Activated naive CD4-positive, alpha-beta T cell treated with Interleukin-2 at 50 U/mL for 16 hours (primary cell): ENCODE data around the gene LRRC27.

Source experiments
- DNase-seq: peaks from one replicate; pipeline ENCODE4 v3.0.0-alpha.2; 2020

The LRRC27 gene

DNA sequence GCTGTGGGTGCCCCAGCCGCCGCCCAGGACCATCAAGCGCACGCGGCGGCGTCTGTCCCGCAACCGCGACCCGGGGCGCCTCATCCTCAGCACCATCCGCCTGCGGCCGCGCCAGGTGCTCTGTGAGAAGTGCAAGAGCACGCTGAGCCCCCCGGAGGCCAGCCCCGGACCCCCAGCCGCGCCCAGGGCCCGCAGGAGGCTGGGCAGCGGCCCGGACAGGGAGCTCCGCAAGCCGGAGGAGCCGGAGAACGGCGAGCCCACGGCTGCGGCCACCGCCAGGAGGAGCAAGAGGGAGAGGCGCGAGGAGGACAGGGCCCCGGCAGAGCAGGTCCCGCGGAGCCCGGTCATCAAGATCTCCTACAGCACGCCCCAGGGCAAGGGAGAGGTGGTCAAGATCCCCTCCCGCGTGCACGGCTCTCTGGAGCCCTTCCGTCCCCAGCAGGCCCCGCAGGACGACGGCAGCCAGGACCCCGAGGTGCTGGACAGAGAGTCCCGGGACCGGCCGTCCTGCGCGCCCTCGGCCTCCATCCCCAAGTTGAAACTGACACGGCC, 73.0 kb downstream of the LRRC27 start:
- no peak for DNase-seq

GRCh38 chr10:132405463-132405991, 73.5 kb downstream of the LRRC27 start:
- no peak for DNase-seq

DNA sequence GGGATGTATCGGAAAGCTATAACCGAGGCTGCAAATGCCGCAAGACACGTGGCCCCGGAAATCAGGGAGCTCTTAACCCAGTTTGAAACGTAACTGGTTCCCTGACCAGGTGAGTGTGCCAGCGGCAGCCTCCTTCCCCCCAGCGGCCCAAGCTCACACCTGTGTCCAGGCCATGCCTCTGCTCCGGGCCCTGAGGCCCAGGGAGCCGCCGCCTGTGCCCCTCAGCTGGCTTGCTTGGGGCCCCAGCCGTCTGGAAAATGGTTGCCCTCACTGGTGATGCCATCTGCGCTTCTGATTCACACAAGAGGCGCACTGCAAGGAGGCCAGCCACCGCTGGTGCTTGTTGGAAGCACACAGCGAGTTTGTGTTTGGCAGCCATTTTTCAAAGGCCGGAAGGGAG, 74.2 kb downstream of the LRRC27 start:
- no peak for DNase-seq

DNA sequence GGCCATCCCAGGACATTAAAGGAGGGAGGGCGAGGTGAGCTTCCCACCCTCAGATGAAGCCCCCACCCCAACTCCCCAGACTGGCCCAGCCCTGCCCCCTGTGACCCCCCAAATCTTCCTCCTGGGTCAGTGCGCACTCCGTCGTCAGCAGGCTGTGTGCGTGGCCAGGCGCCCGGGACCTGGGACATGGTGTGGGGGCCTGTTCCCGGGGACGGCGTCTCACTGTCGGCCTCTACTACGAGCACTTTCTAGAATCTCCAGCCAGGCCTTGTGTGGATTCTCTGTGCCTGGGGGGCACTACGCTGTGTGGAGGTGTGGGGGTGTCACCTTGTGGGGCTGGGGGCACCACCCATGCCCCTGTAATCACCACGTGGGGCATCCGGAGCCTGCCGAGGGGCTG, 74.8 kb downstream of the LRRC27 start:
- no peak for DNase-seq

- DNase-seq: no peak
These were observed 75.3 kb downstream of the LRRC27 start for GRCh38 chr10:132407243-132407746.

- no peak for DNase-seq
These were observed 75.9 kb downstream of the LRRC27 start for GRCh38 chr10:132407846-132408278.

GRCh38 chr10:132408367-132408781, 76.4 kb downstream of the LRRC27 start:
- no peak for DNase-seq

GRCh38 chr10:132408823-132409666, 77.1 kb downstream of the LRRC27 start:
- no peak for DNase-seq

DNA sequence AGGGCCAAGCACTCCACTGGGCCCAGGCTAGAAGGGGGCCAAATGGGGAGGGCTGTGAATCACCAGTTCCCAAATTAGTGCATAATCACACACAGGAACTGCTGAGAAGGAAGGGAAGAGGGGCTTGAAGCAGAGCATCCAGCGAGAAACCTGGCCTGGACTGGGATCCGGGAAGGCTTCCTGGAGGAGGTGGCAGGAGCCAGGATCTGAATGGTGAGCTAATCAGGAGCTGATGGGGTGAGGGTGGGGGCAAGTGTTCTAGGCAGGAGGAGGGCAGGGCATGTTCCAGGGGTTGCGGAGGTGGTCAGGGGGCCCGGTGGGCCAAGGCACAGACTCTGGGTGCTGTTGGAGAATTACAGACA, 77.7 kb downstream of the LRRC27 start:
- DNase-seq: no peak

- DNase-seq: no peak
These were observed 78.2 kb downstream of the LRRC27 start for GRCh38 chr10:132410056-132410778.

DNA sequence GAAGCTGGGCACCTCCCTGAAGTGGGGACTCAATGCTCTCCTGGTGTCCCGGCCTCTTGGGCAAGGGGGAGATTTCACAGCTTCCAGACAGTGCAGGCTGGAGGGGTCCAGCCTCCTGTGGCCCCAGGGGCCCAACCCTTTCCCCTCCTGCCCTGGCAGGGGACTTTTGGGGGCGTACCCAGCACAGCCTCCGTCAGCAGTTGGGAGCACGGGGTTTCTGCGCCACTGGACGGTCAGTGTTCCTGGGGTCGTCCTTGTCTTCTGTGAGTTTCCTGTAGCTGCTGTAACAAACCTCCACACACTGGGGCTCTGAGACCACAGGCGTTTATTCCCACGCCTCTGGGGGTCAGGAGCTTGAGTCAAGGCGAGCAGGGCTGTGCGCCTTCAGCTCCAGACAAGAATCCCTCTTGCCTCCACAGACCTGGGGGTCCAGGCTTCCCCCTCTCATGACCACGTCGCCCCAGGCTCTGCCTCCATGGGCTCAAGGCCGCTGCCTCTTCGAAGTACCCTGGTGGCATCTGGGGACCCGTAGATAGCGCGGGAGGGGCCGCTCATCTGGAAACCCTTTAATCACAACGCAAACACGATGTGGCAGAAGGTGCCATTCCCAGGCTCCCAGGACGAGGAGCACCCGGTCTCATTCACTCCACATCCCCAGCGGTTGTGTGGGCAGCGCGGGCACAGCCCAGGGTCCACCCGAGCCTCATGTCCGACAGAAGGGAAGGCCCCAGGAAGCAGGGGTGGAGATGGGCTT, 79.0 kb downstream of the LRRC27 start:
- DNase-seq: no peak

- DNase-seq: no peak
These were observed 79.7 kb downstream of the LRRC27 start for GRCh38 chr10:132411561-132412253.

- DNase-seq: no peak
These were observed 80.6 kb downstream of the LRRC27 start for GRCh38 chr10:132412316-132413192.

GRCh38 chr10:132413226-132414205, 81.5 kb downstream of the LRRC27 start:
- DNase-seq: no peak

DNA sequence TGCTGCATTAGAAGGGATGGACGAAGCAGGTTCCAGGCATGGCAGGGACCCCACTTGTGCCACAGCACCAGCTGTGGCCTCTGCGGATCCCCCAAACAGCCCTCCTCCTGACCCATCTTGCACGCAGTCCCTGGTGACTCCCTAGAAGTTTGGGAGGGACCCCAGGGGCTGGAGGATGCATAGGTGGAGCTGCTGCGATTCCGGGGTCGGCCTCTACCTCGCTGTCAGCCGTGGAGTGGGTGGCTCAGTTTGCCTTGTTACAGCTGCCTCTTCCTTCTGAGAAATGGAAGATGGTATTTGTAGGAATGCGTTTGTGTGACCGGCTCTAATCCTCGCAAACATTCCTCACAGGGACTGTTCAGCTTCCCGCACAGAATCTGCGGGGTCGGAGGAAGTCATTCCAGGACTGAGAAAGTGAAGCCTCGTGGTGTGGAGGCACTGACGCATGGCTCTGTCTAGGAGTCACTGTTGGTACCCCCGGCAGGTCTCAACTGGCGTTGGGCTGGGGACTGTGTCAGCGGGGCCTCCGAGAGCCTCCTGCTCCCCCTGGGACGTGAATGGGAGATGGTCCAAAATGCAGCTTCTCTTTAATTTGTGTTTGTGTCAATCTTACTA, 82.5 kb downstream of the LRRC27 start:
- DNase-seq: no peak

DNA sequence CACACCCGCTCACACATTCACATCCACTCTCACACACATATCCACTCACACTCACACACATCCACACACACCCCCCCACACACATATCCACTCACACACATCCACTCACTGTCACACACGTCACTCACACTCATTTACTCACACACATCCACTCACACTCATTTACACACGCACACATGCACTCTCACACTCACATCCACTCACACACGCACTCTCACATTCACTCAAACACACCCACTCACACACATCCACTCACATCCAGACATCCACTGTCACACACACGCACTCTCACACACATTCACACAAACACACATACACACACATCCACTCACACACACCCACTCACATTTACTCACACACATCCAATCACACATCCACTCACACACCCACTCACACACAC, 83.3 kb downstream of the LRRC27 start:
- no peak for DNase-seq

GRCh38 chr10:132415956-132416355, 84.0 kb downstream of the LRRC27 start:
- DNase-seq: no peak

DNA sequence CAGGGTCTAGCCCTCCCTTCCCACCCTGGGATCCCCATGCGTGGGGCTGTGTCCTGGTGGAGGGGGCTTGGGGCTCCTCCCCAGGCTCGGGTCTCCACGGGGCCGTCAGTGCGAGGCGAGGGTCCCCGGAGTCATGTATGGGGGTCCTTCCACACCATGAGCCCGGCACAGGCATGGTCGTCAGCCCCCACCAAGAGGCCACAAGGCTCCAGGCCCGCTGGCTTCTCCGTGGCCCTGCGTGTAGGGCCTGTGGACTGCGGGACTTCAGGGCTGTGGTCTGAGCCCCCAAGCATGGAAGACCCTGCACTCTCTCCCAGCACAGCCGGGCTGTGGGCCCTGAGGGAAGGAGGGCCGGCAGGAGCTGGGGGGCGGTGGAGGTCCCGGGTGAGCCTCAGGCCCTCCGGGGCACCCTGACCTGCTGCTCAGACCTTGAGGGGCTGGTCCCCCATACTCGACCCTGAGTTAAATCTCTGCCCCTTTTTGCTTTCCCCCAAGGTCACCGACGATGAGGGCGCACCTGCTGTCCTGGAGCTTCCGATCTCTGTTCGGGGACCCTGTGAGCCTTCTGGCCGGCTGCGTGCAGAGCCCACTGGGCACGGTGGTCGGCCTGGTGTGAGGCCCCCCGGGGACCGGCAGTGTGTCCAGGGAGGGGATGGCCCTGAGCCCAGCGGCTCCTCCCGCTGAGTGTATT, 84.7 kb downstream of the LRRC27 start:
- no peak for DNase-seq
